GM23338 (cell line): ENCODE data around the gene SPOCK2. TPM values are rescaled to one million over a fixed set of nuclear protein-coding genes. Genes with fewer than 3 reads are reported as not detected.

Source experiments
- ATAC-seq: fragments of 200-7000 bp; cut with Tn5 transposase; 3 replicates; pipeline ENCODE4 v1.9.1; 2020
- DNase-seq: peaks from one replicate; pipeline ENCODE4 v3.0.0-alpha.2; 2015; ENCODE audit warnings: low spot score
- H2AFZ ChIP-seq: fragments of 200-600 bp; sonication (generic); 2 replicates; pipeline ENCODE4 v1.8.0; 2016; ENCODE audit warnings: antibody characterized with exemption, mild to moderate bottlenecking, moderate library complexity
- H3F3A ChIP-seq: fragments of 200-600 bp; sonication (generic); replicated peaks from 2 replicates; pipeline ENCODE4 v1.8.0; 2017; ENCODE audit warnings: antibody characterized with exemption, mixed run types, low read depth
- H3K27ac ChIP-seq: fragments of 200-600 bp; sonication (generic); 2 replicates; pipeline ENCODE4 v1.6.1; 2016; ENCODE audit warnings: low read depth
- H3K27me3 ChIP-seq: fragments of 200-600 bp; sonication (generic); 2 replicates; pipeline ENCODE4 v1.8.0; 2016; ENCODE audit warnings: mild to moderate bottlenecking, mixed run types, moderate library complexity; ENCODE audit not compliant: insufficient read depth
- H3K36me3 ChIP-seq: fragments of 200-600 bp; sonication (generic); 2 replicates; pipeline ENCODE4 v1.8.0; 2016; ENCODE audit warnings: mild to moderate bottlenecking; ENCODE audit not compliant: insufficient read depth
- H3K4me1 ChIP-seq: fragments of 200-600 bp; sonication (generic); 2 replicates; pipeline ENCODE4 v1.8.0; 2016; ENCODE audit warnings: mild to moderate bottlenecking, moderate library complexity; ENCODE audit not compliant: insufficient read depth
- H3K4me2 ChIP-seq: fragments of 200-600 bp; sonication (generic); 2 replicates; pipeline ENCODE4 v1.7.1; 2017; ENCODE audit warnings: mixed run types
- H3K4me3 ChIP-seq: fragments of 200-600 bp; sonication (generic); 2 replicates; pipeline ENCODE4 v1.6.1; 2016; ENCODE audit warnings: mixed run types
- H3K79me2 ChIP-seq: fragments of 200-600 bp; sonication (generic); replicated peaks from 2 replicates; pipeline ENCODE4 v1.8.0; 2017; ENCODE audit warnings: mild to moderate bottlenecking; ENCODE audit not compliant: insufficient read depth
- H3K9me2 ChIP-seq: fragments of 200-600 bp; sonication (generic); 2 replicates; pipeline ENCODE4 v1.8.0; 2017; ENCODE audit not compliant: insufficient read depth
- H4K20me1 ChIP-seq: fragments of 200-600 bp; sonication (generic); replicated peaks from 2 replicates; pipeline ENCODE4 v1.8.0; 2017; ENCODE audit warnings: mild to moderate bottlenecking; ENCODE audit not compliant: insufficient read depth
- H3K27ac Mint-ChIP-seq: 2 replicates; pipeline ENCODE4 v1.8.0; 2020; ENCODE audit warnings: inconsistent platforms, mild to moderate bottlenecking, moderate library complexity, mixed read lengths
- H3K27me3 Mint-ChIP-seq: 3 replicates; pipeline ENCODE4 v1.8.0; 2022; ENCODE audit warnings: low read depth, mild to moderate bottlenecking, moderate library complexity, mixed read lengths, inconsistent platforms; ENCODE audit not compliant: insufficient read depth, poor library complexity
- H3K36me3 Mint-ChIP-seq: 3 replicates; pipeline ENCODE4 v1.8.0; 2021; ENCODE audit warnings: low read depth, mild to moderate bottlenecking, inconsistent platforms, moderate library complexity, mixed read lengths
- H3K4me1 Mint-ChIP-seq: 3 replicates; pipeline ENCODE4 v1.8.0; 2020; ENCODE audit warnings: mild to moderate bottlenecking, inconsistent platforms, mixed read lengths
- H3K4me3 Mint-ChIP-seq: 3 replicates; pipeline ENCODE4 v1.8.0; 2021; ENCODE audit warnings: moderate library complexity, mild to moderate bottlenecking, inconsistent platforms, mixed read lengths
- H3K9me3 Mint-ChIP-seq: 3 replicates; pipeline ENCODE4 v1.8.0; 2020; ENCODE audit warnings: moderate library complexity, mild to moderate bottlenecking, inconsistent platforms, mixed read lengths
- CREB1 ChIP-seq: fragments of 250-450 bp; sonication (Bioruptor Pico); IDR thresholded peaks from 2 replicates; pipeline ENCODE4 v1.5.0; 2020; ENCODE audit warnings: low read depth, mild to moderate bottlenecking, moderate library complexity
- ETS1 ChIP-seq: IDR thresholded peaks from 2 replicates; pipeline ENCODE4 v1.6.1; 2016; ENCODE audit warnings: antibody characterized with exemption
- EZH2 ChIP-seq: fragments of 200-600 bp; sonication (generic); IDR thresholded peaks from one replicate; pipeline ENCODE4 v1.8.0; 2017; ENCODE audit warnings: antibody characterized with exemption, mild to moderate bottlenecking, low read depth; ENCODE audit not compliant: unreplicated experiment
- EZH2phosphoT487 ChIP-seq: fragments of 200-600 bp; sonication (generic); IDR thresholded peaks from one replicate; pipeline ENCODE4 v1.8.1; 2018; ENCODE audit warnings: antibody characterized with exemption; ENCODE audit not compliant: unreplicated experiment
- NANOG ChIP-seq: IDR thresholded peaks from 2 replicates; pipeline ENCODE4 v1.6.1; 2016; ENCODE audit warnings: antibody characterized with exemption, borderline replicate concordance
- POLR2AphosphoS5 ChIP-seq: IDR thresholded peaks from 2 replicates; pipeline ENCODE4 v1.6.1; 2016; ENCODE audit warnings: antibody characterized with exemption, low read depth
- STAT1 ChIP-seq: IDR thresholded peaks from one replicate; pipeline ENCODE4 v1.6.1; 2016; ENCODE audit warnings: antibody characterized with exemption; ENCODE audit not compliant: unreplicated experiment
- ZNF114 ChIP-seq: fragments of 250-450 bp; sonication (Bioruptor Pico); IDR thresholded peaks from 2 replicates; pipeline ENCODE4 v1.5.0; 2020; ENCODE audit warnings: mild to moderate bottlenecking, moderate library complexity
- ZNF331 ChIP-seq: fragments of 250-450 bp; sonication (Bioruptor Pico); IDR thresholded peaks from 2 replicates; pipeline ENCODE4 v1.5.0; 2020; ENCODE audit warnings: low read depth, mild to moderate bottlenecking, moderate library complexity
- polyA plus RNA-seq: library from polyadenylated mRNA; unstranded; fragments of >200 nt; fragmentation: Nextera tagmentation; extraction: Ambion mirVana; gene quantifications from 2 replicates; pipeline ENCODE4 v1.2.1, GENCODE V29; 2016
- total RNA-seq: library from RNA; depleted of rRNA; stranded (reverse); fragments of >200 nt; shearing (Covaris generic); gene quantifications from 2 replicates; pipeline ENCODE4 v1.2.3, GENCODE V29; 2014
- TF ChIP-seq, protein P1 (sequence below): fragments of 250-450 bp; sonication (Bioruptor Pico); IDR thresholded peaks from 2 replicates; pipeline ENCODE4 v1.5.0; 2020; ENCODE audit warnings: mild to moderate bottlenecking, moderate library complexity
- TF ChIP-seq, protein P2 (sequence below): IDR thresholded peaks from one replicate; pipeline ENCODE4 v1.6.1; 2018; ENCODE audit warnings: antibody characterized with exemption; ENCODE audit not compliant: unreplicated experiment

The SPOCK2 gene
- total and polyA plus RNA-seq, 2 experiments from 2014 or later: 1.3 to 3.6 TPM

DNA sequence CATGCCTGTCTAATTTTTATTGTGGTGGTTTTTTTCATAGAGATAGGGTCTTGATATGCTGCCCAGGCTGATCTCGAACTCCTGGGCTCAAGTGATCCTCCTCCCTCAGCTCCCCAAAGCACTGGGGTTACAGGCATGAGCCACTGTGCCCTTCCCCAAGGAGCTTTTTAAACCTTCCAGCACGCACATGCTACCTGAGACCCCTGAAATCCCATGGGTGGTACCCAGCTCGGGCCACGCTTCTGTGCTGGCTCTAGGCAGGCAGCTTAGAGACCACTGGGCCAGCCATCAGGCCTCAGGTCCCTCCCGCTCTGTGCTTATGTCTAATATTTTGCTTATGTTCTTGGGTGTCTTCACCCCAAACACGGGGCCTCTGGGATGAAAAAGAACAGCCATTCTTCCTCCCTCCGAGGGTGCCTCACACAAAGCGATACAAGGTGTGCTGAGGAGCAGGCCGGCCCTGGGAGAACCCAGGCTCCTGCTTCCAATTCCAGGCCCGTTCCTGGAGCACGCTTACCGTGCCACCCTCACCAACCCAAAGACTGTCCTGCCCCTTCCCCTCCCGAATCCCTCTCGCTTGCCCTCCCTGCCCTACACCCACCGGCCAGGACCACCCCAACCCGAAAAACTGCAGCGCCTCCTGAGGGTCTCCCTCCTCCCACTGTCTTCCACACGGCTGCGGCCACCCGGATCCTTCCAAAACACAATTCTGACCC, 10.9 kb downstream of the SPOCK2 start:
- Mint-ChIP-seq H3K4me3 (no peak overlapping the region), H3K9me3 (no peaks in the 10 kb centered on the region), H3K27ac (no peak overlapping the region), H3K27me3 (peaks cover 18% of the 10 kb centered on the region), H3K36me3 (no peaks in the 10 kb centered on the region), H3K4me1 (peaks cover 7% of the 10 kb centered on the region)
- H3K36me3 ChIP-seq: no peaks in the 10 kb centered on the region
- H3K9me2 ChIP-seq: no peaks in the 10 kb centered on the region
- DNase-seq (no peak), ATAC-seq (no peak)
- H3K4me2 ChIP-seq: no peak overlapping the region
- no peaks in the 10 kb centered on the region for H3K4me1 ChIP-seq
- no peaks in the 10 kb centered on the region for H3F3A ChIP-seq
- H3K79me2 ChIP-seq: no peaks in the 10 kb centered on the region
- H3K4me3 ChIP-seq: no peak overlapping the region
- no peaks in the 10 kb centered on the region for H4K20me1 ChIP-seq
- no peak overlapping the region for H2AFZ ChIP-seq
- H3K27ac ChIP-seq: no peak overlapping the region
- H3K27me3 ChIP-seq: no peaks in the 10 kb centered on the region
- TF ChIP-seq EZH2 (no peak), POLR2AphosphoS5 (no peak), NANOG (no peak), CREB1 (CRISPR knock-in tag) (no peak), EZH2phosphoT487 (no peak)
- TF ChIP-seq, protein P1, sequence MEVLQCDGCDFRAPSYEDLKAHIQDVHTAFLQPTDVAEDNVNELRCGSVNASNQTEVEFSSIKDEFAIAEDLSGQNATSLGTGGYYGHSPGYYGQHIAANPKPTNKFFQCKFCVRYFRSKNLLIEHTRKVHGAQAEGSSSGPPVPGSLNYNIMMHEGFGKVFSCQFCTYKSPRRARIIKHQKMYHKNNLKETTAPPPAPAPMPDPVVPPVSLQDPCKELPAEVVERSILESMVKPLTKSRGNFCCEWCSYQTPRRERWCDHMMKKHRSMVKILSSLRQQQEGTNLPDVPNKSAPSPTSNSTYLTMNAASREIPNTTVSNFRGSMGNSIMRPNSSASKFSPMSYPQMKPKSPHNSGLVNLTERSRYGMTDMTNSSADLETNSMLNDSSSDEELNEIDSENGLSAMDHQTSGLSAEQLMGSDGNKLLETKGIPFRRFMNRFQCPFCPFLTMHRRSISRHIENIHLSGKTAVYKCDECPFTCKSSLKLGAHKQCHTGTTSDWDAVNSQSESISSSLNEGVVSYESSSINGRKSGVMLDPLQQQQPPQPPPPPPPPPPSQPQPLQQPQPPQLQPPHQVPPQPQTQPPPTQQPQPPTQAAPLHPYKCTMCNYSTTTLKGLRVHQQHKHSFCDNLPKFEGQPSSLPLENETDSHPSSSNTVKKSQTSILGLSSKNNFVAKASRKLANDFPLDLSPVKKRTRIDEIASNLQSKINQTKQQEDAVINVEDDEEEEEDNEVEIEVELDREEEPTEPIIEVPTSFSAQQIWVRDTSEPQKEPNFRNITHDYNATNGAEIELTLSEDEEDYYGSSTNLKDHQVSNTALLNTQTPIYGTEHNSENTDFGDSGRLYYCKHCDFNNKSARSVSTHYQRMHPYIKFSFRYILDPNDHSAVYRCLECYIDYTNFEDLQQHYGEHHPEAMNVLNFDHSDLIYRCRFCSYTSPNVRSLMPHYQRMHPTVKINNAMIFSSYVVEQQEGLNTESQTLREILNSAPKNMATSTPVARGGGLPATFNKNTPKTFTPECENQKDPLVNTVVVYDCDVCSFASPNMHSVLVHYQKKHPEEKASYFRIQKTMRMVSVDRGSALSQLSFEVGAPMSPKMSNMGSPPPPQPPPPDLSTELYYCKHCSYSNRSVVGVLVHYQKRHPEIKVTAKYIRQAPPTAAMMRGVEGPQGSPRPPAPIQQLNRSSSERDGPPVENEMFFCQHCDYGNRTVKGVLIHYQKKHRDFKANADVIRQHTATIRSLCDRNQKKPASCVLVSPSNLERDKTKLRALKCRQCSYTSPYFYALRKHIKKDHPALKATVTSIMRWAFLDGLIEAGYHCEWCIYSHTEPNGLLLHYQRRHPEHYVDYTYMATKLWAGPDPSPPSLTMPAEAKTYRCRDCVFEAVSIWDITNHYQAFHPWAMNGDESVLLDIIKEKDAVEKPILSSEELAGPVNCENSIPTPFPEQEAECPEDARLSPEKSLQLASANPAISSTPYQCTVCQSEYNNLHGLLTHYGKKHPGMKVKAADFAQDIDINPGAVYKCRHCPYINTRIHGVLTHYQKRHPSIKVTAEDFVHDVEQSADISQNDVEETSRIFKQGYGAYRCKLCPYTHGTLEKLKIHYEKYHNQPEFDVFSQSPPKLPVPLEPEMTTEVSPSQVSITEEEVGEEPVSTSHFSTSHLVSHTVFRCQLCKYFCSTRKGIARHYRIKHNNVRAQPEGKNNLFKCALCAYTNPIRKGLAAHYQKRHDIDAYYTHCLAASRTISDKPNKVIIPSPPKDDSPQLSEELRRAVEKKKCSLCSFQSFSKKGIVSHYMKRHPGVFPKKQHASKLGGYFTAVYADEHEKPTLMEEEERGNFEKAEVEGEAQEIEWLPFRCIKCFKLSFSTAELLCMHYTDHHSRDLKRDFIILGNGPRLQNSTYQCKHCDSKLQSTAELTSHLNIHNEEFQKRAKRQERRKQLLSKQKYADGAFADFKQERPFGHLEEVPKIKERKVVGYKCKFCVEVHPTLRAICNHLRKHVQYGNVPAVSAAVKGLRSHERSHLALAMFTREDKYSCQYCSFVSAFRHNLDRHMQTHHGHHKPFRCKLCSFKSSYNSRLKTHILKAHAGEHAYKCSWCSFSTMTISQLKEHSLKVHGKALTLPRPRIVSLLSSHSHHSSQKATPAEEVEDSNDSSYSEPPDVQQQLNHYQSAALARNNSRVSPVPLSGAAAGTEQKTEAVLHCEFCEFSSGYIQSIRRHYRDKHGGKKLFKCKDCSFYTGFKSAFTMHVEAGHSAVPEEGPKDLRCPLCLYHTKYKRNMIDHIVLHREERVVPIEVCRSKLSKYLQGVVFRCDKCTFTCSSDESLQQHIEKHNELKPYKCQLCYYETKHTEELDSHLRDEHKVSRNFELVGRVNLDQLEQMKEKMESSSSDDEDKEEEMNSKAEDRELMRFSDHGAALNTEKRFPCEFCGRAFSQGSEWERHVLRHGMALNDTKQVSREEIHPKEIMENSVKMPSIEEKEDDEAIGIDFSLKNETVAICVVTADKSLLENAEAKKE (CRISPR knock-in tag): no peak

GRCh38 chr10:72076756-72077155, 11.6 kb downstream of the SPOCK2 start:
- Histone ChIP-seq H3K4me2 (no peak overlapping the region), H3K27ac (no peak overlapping the region), H3K4me3 (no peak overlapping the region), H2AFZ (no peak overlapping the region), H3K4me1 (no peaks in the 10 kb centered on the region), H3K27me3 (no peaks in the 10 kb centered on the region), H3K79me2 (no peaks in the 10 kb centered on the region), H3K9me2 (no peaks in the 10 kb centered on the region), H4K20me1 (no peaks in the 10 kb centered on the region), H3K36me3 (no peaks in the 10 kb centered on the region), H3F3A (no peaks in the 10 kb centered on the region)
- no peak for DNase-seq
- no peaks in the 10 kb centered on the region for H3K9me3 Mint-ChIP-seq
- ATAC-seq: no peak
- H3K4me1 Mint-ChIP-seq: peaks cover 7% of the 10 kb centered on the region
- H3K4me3 Mint-ChIP-seq: no peak overlapping the region
- no peaks in the 10 kb centered on the region for H3K36me3 Mint-ChIP-seq
- H3K27me3 Mint-ChIP-seq: peaks cover 18% of the 10 kb centered on the region
- no peak overlapping the region for H3K27ac Mint-ChIP-seq
- no peak for TF ChIP-seq EZH2phosphoT487
- TF ChIP-seq ETS1: no peak
- TF ChIP-seq STAT1: no peak
- no peak for TF ChIP-seq ZNF114
- no peak for TF ChIP-seq NANOG
- TF ChIP-seq, protein P2, sequence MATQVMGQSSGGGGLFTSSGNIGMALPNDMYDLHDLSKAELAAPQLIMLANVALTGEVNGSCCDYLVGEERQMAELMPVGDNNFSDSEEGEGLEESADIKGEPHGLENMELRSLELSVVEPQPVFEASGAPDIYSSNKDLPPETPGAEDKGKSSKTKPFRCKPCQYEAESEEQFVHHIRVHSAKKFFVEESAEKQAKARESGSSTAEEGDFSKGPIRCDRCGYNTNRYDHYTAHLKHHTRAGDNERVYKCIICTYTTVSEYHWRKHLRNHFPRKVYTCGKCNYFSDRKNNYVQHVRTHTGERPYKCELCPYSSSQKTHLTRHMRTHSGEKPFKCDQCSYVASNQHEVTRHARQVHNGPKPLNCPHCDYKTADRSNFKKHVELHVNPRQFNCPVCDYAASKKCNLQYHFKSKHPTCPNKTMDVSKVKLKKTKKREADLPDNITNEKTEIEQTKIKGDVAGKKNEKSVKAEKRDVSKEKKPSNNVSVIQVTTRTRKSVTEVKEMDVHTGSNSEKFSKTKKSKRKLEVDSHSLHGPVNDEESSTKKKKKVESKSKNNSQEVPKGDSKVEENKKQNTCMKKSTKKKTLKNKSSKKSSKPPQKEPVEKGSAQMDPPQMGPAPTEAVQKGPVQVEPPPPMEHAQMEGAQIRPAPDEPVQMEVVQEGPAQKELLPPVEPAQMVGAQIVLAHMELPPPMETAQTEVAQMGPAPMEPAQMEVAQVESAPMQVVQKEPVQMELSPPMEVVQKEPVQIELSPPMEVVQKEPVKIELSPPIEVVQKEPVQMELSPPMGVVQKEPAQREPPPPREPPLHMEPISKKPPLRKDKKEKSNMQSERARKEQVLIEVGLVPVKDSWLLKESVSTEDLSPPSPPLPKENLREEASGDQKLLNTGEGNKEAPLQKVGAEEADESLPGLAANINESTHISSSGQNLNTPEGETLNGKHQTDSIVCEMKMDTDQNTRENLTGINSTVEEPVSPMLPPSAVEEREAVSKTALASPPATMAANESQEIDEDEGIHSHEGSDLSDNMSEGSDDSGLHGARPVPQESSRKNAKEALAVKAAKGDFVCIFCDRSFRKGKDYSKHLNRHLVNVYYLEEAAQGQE: no peak
- no peak for TF ChIP-seq ZNF331
